Endothelial cell of umbilical vein (primary cell): Measurements from ENCODE around the gene SPEM1.

ENCODE experiments used
- EZH2 ChIP-seq: IDR thresholded peaks from 2 replicates; pipeline ENCODE4 v1.6.1; 2012; ENCODE audit warnings: borderline replicate concordance, low read depth, mild to moderate bottlenecking, moderate library complexity, low read length, inconsistent platforms; ENCODE audit not compliant: severe bottlenecking
- FOS ChIP-seq: IDR thresholded peaks from 2 replicates; pipeline ENCODE4 v1.6.1; 2011; ENCODE audit warnings: mild to moderate bottlenecking, low read length, moderate library complexity, borderline replicate concordance; ENCODE audit not compliant: insufficient read depth
- POLR2A ChIP-seq: IDR thresholded peaks from 2 replicates; pipeline ENCODE4 v1.6.1; 2012; ENCODE audit warnings: low read depth, mild to moderate bottlenecking, control low read depth, low read length
- POLR2AphosphoS5 ChIP-seq: IDR thresholded peaks from 2 replicates; pipeline ENCODE4 v1.6.1; 2012; ENCODE audit warnings: low read depth, mild to moderate bottlenecking, control low read depth, low read length, moderate library complexity; ENCODE audit not compliant: insufficient read depth
- TF ChIP-seq, protein P1 (sequence below), 2 donors: IDR thresholded peaks; 1 replicate in 1 of 2; 2 replicates in 1 of 2; pipeline ENCODE4 v1.5.1; 2011; ENCODE audit warnings: low read length in 2 of 2, mild to moderate bottlenecking in 2 of 2, moderate library complexity in 2 of 2, control low read depth in 1 of 2, inconsistent platforms in 1 of 2, low read depth in 1 of 2; ENCODE audit not compliant: insufficient read depth in 1 of 2; ENCODE audit errors: extremely low read depth in 1 of 2

DNA sequence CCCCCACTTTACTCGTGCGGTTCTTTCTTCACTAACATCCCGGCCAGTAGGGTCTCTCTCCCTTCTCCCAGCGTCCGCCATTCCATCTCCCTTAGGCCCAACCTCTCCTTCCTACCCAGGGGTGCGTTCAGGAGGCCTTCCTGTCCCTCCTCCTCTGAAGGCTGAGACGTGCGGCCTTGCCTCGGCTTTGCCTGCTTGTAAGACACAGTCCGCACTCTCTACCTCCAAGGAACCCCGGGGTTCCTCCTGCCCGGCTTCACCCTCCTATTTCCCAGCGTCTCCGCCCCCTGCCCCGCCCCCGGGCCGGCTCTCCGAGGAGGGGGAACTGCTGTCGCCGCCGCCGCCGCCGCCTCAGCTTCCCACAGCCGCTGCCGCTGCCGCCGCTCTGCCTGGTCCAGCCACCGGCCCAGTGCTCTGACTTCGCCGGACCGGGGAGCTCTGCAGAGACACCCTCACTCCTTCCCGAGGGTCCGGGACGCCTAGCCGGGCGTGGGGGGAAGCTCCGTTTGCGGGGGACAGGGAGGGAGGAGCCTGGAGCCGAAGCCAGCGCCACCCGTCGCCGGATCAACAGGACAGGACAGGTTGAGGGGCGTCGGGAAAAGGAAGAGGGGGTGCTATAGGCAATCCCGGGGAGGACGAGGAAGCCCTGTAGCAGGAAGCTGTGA, 18.0 kb downstream of the SPEM1 start:
- TF ChIP-seq EZH2: peak; percentile 38
- TF ChIP-seq, protein P1, sequence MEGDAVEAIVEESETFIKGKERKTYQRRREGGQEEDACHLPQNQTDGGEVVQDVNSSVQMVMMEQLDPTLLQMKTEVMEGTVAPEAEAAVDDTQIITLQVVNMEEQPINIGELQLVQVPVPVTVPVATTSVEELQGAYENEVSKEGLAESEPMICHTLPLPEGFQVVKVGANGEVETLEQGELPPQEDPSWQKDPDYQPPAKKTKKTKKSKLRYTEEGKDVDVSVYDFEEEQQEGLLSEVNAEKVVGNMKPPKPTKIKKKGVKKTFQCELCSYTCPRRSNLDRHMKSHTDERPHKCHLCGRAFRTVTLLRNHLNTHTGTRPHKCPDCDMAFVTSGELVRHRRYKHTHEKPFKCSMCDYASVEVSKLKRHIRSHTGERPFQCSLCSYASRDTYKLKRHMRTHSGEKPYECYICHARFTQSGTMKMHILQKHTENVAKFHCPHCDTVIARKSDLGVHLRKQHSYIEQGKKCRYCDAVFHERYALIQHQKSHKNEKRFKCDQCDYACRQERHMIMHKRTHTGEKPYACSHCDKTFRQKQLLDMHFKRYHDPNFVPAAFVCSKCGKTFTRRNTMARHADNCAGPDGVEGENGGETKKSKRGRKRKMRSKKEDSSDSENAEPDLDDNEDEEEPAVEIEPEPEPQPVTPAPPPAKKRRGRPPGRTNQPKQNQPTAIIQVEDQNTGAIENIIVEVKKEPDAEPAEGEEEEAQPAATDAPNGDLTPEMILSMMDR (IDR thresholded peaks at IDR 0.05; ENCODE audit: extremely low read depth in 1 of 2, insufficient read depth in 1 of 2, low read depth in 1 of 2, low read length in 2 of 2): no peak
- TF ChIP-seq POLR2AphosphoS5: no peak
- no peak for TF ChIP-seq POLR2A
- TF ChIP-seq FOS: no peak
